Ovary (tissue), 9 donors: ENCODE data around the gene KSR1. TPM values are rescaled to one million over a fixed set of nuclear protein-coding genes. Genes with fewer than 3 reads are reported as not detected.
A peak's percentile ranks its signal among the peaks of the same experiment; 100 is the strongest.
"Not testable (repeated sequence)": the region's sequence is repeated elsewhere in the genome, so short reads cannot be mapped to it uniquely, and the experiment has no call there.

ENCODE experiments used
- DNase-seq, 5 donors: peaks; one replicate each; pipeline ENCODE4 v3.0.0-alpha.2; 2019 to 2020
- H3K27ac ChIP-seq, 2 donors: fragments of 200-600 bp; one replicate each; pipeline versions ENCODE4 v1.5.1 to v1.8.0; 2019 to 2022
- H3K27me3 ChIP-seq: fragments of 200-600 bp; one replicate; pipeline ENCODE4 v1.8.0; 2022
- H3K36me3 ChIP-seq: fragments of 200-600 bp; sonication (generic); one replicate; pipeline ENCODE4 v1.5.1; 2019
- H3K4me1 ChIP-seq: one replicate; pipeline ENCODE4 v1.8.1; 2013; ENCODE audit warnings: mild to moderate bottlenecking, moderate library complexity; ENCODE audit not compliant: insufficient read depth
- H3K4me3 ChIP-seq: fragments of 200-600 bp; sonication (generic); one replicate; pipeline ENCODE4 v1.5.1; 2017
- H3K9me3 ChIP-seq, 2 donors: fragments of 200-600 bp in 1 of 2; sonication (generic) in 1 of 2; one replicate each; pipeline versions ENCODE4 v1.5.1 to v1.8.1; 2013 to 2019; ENCODE audit warnings: mild to moderate bottlenecking in 1 of 2, moderate library complexity in 1 of 2
- CTCF ChIP-seq, 3 donors: fragments of 450-650 bp in 2 of 3; fragments of 200-600 bp in 1 of 3; IDR thresholded peaks; one replicate each; pipeline versions ENCODE4 v1.5.1 to v1.8.0; 2016 to 2022; ENCODE audit warnings: antibody characterized with exemption in 3 of 3, mild to moderate bottlenecking in 1 of 3
- EP300 ChIP-seq: sonication (generic); formaldehyde crosslinking; IDR thresholded peaks from one replicate; pipeline ENCODE4 v1.6.1; 2017; ENCODE audit warnings: antibody characterized with exemption
- POLR2A ChIP-seq: fragments of 450-650 bp; IDR thresholded peaks from one replicate; pipeline ENCODE4 v1.6.1; 2017; ENCODE audit warnings: antibody characterized with exemption, mild to moderate bottlenecking, moderate library complexity
- WGBS, 3 donors: extraction: QIAGEN DNeasy Blood & Tissue Kit in 1 of 3; methylation state at CpG; one replicate each; pipeline versions ENCODE4 v1.1.5 to v1.1.7; 2013 to 2017; 5-methylcytosine and 5-hydroxymethylcytosine counted together
- intact Hi-C, 4 donors: fragments of 100-400 bp; cut with DNase I; formaldehyde crosslinking; loops; one replicate each; pipeline versions ENCODE4 v1.11.0 to v1.15.1; 2022 to 2023
- polyA plus RNA-seq, 2 donors: library from polyadenylated mRNA; stranded (reverse); fragments of 200-250 nt in 1 of 2; fragments of 350-450 nt in 1 of 2; fragmentation: Illumina TruSeq in 1 of 2; extraction: RNeasy Lipid Tissue Mini Kit (QIAGEN cat#74804) in 1 of 2; gene quantifications; one replicate each; pipeline ENCODE4 v1.2.3, GENCODE V29; 2013 to 2014
- total RNA-seq, 7 donors: library from RNA; depleted of rRNA in 2 of 7; stranded (reverse); fragments of >200 nt in 2 of 7; fragmentation: NEBNext Ultra II Directional in 3 of 7; extraction: Animal tissue kit (Norgen Biotek cat#: 25700) in 3 of 7; gene quantifications; one replicate each; pipeline versions ENCODE4 v1.1.0 to v1.2.4, GENCODE V29; 2016 to 2023
- donor health status: DM: no; HTN: no; CAD: no; lungs with moderate emphysema.
- donor health status: DM: no; HTN: no; CAD: no.
- donor health status: Bipolar disorder and iron deficiency.
- donor health status: DM: yes; HTN: yes; CAD: no.
- donor health status: DM: no; HTN: no; CAD: no.
- donor health status: DM: yes; HTN: yes; CAD: no.

KSR1 gene
- total and polyA plus RNA-seq, 9 donors: 27.7 to 84.8 (median 39.5) TPM

- 26 to 34% (median 28%) methylated on average over 14 of the region's 14 CpGs for WGBS, 3 donors
- peaks cover 18% of the 10 kb centered on the region for H3K4me1 ChIP-seq
- H3K27ac ChIP-seq: no peak overlapping the region
- intact Hi-C loops: no loop called here
- H3K36me3 ChIP-seq: no peaks in the 10 kb centered on the region
- H3K9me3 ChIP-seq: no peaks in the 10 kb centered on the region
- H3K27me3 ChIP-seq: no peaks in the 10 kb centered on the region
- no peak for TF ChIP-seq CTCF (IDR thresholded peaks at IDR 0.05)
- TF ChIP-seq EP300: no peak
- no peak for TF ChIP-seq POLR2A
- no peak overlapping the region for H3K4me3 ChIP-seq
- peak in 1 of 5 donors; percentile 43 for DNase-seq
These were observed 177.2 kb downstream of the KSR1 start for GRCh38 chr17:27633312-27634025.

GRCh38 chr17:27634026-27634335, 177.7 kb downstream of the KSR1 start:
- Histone ChIP-seq H3K4me3 (no peak overlapping the region), H3K36me3 (no peaks in the 10 kb centered on the region), H3K9me3 (no peaks in the 10 kb centered on the region), H3K27me3 (no peaks in the 10 kb centered on the region), H3K27ac (no peak overlapping the region), H3K4me1 (peaks cover 18% of the 10 kb centered on the region)
- WGBS, 3 donors: 85 to 95% (median 94%) methylated on average over 1 of the region's 1 CpG
- intact Hi-C loops: no loop called here
- DNase-seq: no peak
- TF ChIP-seq POLR2A (no peak), EP300 (no peak), CTCF (IDR thresholded peaks at IDR 0.05) (no peak)

- WGBS, 3 donors: 89 to 96% (median 91%) methylated on average over 2 of the region's 2 CpGs
- H3K36me3 ChIP-seq: no peaks in the 10 kb centered on the region
- H3K4me1 ChIP-seq: peaks cover 18% of the 10 kb centered on the region
- DNase-seq: no peak
- H3K9me3 ChIP-seq: no peaks in the 10 kb centered on the region
- no peaks in the 10 kb centered on the region for H3K27me3 ChIP-seq
- H3K4me3 ChIP-seq: no peak overlapping the region
- no peak overlapping the region for H3K27ac ChIP-seq
- TF ChIP-seq EP300 (no peak), POLR2A (no peak), CTCF (IDR thresholded peaks at IDR 0.05) (no peak)
- intact Hi-C loops: no loop called here
These were observed 178.5 kb downstream of the KSR1 start for GRCh38 chr17:27634776-27635175.

- WGBS, 3 donors: 88 to 92% (median 92%) methylated on average over 6 of the region's 6 CpGs
- Histone ChIP-seq H3K9me3 (no peaks in the 10 kb centered on the region), H3K27ac (no peak overlapping the region), H3K4me3 (no peak overlapping the region), H3K4me1 (peaks cover 18% of the 10 kb centered on the region), H3K36me3 (no peaks in the 10 kb centered on the region), H3K27me3 (no peaks in the 10 kb centered on the region)
- intact Hi-C loops: no loop called here
- TF ChIP-seq POLR2A (no peak), CTCF (IDR thresholded peaks at IDR 0.05) (no peak), EP300 (no peak)
- DNase-seq: no peak
These were observed 179.1 kb downstream of the KSR1 start for GRCh38 chr17:27635275-27635823.

GRCh38 chr17:27636005-27636520, 179.8 kb downstream of the KSR1 start:
- WGBS, 3 donors: 66 to 73% (median 71%) methylated on average over 3 of the region's 3 CpGs
- intact Hi-C loops, H3K9me3 ChIP-seq, H3K27me3 ChIP-seq, DNase-seq, H3K4me3 ChIP-seq, H3K27ac ChIP-seq, H3K36me3 ChIP-seq: not testable (repeated sequence)
- H3K4me1 ChIP-seq: peaks cover 18% of the 10 kb centered on the region

GRCh38 chr17:27637818-27638217, 181.6 kb downstream of the KSR1 start:
- DNase-seq, H3K9me3 ChIP-seq, intact Hi-C loops, H3K27me3 ChIP-seq, H3K4me3 ChIP-seq, H3K36me3 ChIP-seq, H3K27ac ChIP-seq: not testable (repeated sequence)
- WGBS, 3 donors: 90 to 95% (median 91%) methylated on average over 7 of the region's 7 CpGs
- peaks cover 11% of the 10 kb centered on the region for H3K4me1 ChIP-seq

GRCh38 chr17:27638415-27638914, 182.2 kb downstream of the KSR1 start:
- H3K9me3 ChIP-seq, DNase-seq, H3K4me3 ChIP-seq, H3K4me1 ChIP-seq, intact Hi-C loops, H3K36me3 ChIP-seq, H3K27ac ChIP-seq, H3K27me3 ChIP-seq: not testable (repeated sequence)
- WGBS, 3 donors: 94 to 100% (median 96%) methylated on average over 1 to 2 of the region's 5 CpGs
